Activated B cell treated with CpG ODN at 0.5 μM for 24 hours (primary cell): ENCODE data around the gene COL1A1. TPM values are rescaled to one million over a fixed set of nuclear protein-coding genes. Genes with fewer than 3 reads are reported as not detected.

Experiments
- ATAC-seq: fragments of 200-7000 bp; cut with Tn5 transposase; one replicate; pipeline ENCODE4 v1.10.0; 2021; ENCODE audit warnings: low read depth, mild to moderate bottlenecking, moderate library complexity
- CTCF ChIA-PET: fragments of 350-600 bp; sonication (Branson Sonifier 250); formaldehyde crosslinking; loops from one replicate; lab custom pipeline; 2021; ENCODE audit warnings: antibody characterized with exemption; lab: Charles Lee
- POLR2A ChIA-PET: fragments of 350-600 bp; sonication (Branson Sonifier 250); formaldehyde crosslinking; loops from one replicate; lab custom pipeline; 2021; ENCODE audit warnings: antibody characterized with exemption; lab: Charles Lee
- DNase-seq: peaks from one replicate; pipeline ENCODE4 v3.0.0; 2022
- H3K27ac Mint-ChIP-seq: one replicate; pipeline ENCODE4 v1.8.0; 2020; ENCODE audit warnings: mixed read lengths
- H3K27me3 Mint-ChIP-seq: one replicate; pipeline ENCODE4 v1.8.0; 2021; ENCODE audit warnings: mixed read lengths
- H3K36me3 Mint-ChIP-seq: one replicate; pipeline ENCODE4 v1.8.0; 2021; ENCODE audit warnings: low read depth, mixed read lengths
- H3K4me1 Mint-ChIP-seq: one replicate; pipeline ENCODE4 v1.8.0; 2021; ENCODE audit warnings: mixed read lengths
- H3K4me3 Mint-ChIP-seq: one replicate; pipeline ENCODE4 v1.8.0; 2020; ENCODE audit warnings: mild to moderate bottlenecking, mixed read lengths
- H3K9me3 Mint-ChIP-seq: one replicate; pipeline ENCODE4 v1.8.0; 2020; ENCODE audit warnings: mixed read lengths
- intact Hi-C: fragments of 100-400 bp; cut with micrococcal nuclease; formaldehyde crosslinking; loops from one replicate; pipeline ENCODE4 v1.15.1; 2024
- total RNA-seq: library from RNA; stranded (reverse); gene quantifications from 2 replicates; pipeline ENCODE4 v1.2.3, GENCODE V29; 2022
- TF ChIP-seq, protein P1 (sequence below): fragments of 200-600 bp; IDR thresholded peaks from one replicate; pipeline ENCODE4 v1.8.0; 2022; ENCODE audit warnings: antibody characterized with exemption, mild to moderate bottlenecking

The COL1A1 gene
- total RNA-seq, 1 donor from 2014 or later, result 9.2 TPM

DNA sequence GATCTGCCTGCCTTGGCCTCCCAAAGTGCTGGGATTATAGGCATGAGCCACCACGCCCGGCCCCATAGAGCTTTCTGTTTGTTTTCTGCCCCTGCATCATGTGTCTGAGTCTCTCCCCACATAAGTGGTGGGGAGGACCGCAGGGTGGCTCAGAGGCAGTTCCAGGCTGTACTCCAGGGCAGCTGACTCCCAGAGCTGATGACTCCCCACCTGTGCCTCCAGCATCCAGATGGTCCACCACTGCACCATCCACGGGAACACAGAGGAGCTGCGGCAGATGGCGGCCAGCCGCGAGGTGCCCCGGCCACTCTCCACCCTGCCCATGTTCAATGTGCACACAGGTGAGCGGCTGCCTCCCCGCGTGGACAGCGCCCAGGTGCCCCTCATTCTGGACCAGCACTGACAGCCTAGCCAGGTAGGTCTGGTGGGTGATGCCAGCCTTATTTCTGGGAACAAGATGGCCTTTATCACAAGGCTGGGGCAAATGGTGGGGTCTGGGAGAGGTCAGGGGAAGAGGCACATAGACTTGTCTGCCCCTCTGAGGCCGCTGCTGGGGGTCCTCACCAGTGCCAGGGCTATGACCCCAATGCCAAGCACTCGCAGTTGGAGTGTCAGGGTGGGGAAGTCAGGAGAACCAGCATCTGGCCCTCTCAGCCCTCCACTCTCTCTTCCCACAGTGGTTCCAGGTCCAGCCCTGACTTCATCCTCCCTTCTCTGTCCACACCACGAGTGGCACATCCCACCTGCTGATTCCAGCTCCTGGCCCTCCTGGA, 26.2 kb downstream of the COL1A1 start:
- H3K27me3 Mint-ChIP-seq, result no peaks in the 10 kb centered on the region
- no peak for DNase-seq
- H3K4me1 Mint-ChIP-seq, result peaks cover 12% of the 10 kb centered on the region
- POLR2A ChIA-PET, result no interaction called here
- no peaks in the 10 kb centered on the region for H3K36me3 Mint-ChIP-seq
- H3K27ac Mint-ChIP-seq, result no peak overlapping the region
- ATAC-seq, result no peak
- no peak overlapping the region for H3K4me3 Mint-ChIP-seq
- TF ChIP-seq, protein P1, sequence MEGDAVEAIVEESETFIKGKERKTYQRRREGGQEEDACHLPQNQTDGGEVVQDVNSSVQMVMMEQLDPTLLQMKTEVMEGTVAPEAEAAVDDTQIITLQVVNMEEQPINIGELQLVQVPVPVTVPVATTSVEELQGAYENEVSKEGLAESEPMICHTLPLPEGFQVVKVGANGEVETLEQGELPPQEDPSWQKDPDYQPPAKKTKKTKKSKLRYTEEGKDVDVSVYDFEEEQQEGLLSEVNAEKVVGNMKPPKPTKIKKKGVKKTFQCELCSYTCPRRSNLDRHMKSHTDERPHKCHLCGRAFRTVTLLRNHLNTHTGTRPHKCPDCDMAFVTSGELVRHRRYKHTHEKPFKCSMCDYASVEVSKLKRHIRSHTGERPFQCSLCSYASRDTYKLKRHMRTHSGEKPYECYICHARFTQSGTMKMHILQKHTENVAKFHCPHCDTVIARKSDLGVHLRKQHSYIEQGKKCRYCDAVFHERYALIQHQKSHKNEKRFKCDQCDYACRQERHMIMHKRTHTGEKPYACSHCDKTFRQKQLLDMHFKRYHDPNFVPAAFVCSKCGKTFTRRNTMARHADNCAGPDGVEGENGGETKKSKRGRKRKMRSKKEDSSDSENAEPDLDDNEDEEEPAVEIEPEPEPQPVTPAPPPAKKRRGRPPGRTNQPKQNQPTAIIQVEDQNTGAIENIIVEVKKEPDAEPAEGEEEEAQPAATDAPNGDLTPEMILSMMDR, result no peak
- CTCF ChIA-PET, result interaction anchor here (0.7 kb wide), 1 partner anchor 23 kb away, joined by 4 read pairs; no protein-coding TSS in a partner anchor
- H3K9me3 Mint-ChIP-seq, result no peaks in the 10 kb centered on the region
- intact Hi-C loops, result no loop called here

DNA sequence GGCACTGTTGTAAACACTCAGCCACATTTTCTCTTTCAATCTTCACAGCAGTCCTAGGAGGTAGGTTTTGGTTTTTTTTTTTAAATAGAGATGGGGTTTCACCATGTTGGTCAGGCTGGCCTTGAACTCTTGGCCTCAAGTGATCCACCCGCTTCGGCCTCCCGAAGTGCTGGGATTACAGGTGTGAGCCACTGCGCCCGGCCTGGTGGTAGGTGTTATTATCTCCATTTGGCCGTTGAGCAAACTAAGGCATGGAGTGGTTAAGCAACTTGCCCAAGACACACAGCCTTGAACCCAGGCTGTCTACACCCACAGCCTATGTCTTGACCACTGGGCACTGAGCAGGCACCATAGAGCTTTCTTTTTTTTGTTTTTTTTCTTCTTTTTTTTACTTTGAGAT, 27.0 kb downstream of the COL1A1 start:
- no peak overlapping the region for H3K27ac Mint-ChIP-seq
- TF ChIP-seq, protein P1, result no peak
- intact Hi-C loops, result no loop called here

DNA sequence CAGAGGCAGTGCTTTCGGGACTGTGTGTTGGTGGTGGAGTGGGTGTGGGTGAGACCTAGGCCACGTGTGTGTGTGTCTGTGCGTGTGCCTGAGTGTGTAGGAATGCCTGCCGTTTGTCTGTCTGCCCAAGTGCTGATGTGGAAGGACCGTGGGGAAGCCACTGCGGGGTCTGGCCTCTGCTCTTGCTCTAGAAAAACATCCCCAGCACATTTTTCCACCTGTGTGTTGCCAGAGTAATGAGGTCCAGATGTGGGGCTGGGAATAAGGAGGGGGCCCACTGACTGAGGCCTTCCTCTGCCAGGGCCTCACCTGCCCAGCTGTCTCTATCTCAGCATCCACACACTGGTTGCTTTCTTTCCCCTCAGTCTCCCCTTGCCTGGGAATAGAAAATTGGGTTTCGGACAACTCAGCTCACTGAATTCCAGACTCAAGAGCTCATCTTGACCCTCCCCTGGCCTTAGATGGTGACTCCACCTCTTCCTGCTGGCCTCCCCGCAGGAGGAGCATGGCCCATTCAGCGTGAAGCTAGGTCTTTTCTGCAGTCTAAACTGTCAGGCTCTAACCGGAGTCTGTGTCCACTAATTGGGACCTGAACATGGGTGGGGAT, 28.0 kb downstream of the COL1A1 start:
- no peaks in the 10 kb centered on the region for H3K36me3 Mint-ChIP-seq
- peaks cover 20% of the 10 kb centered on the region for H3K4me1 Mint-ChIP-seq
- ChIA-PET CTCF (interaction anchor here (1.1 kb wide), 1 partner anchor 27 kb away, joined by 3 read pairs; no protein-coding TSS in a partner anchor), POLR2A (no interaction called here)
- H3K9me3 Mint-ChIP-seq, result no peaks in the 10 kb centered on the region
- TF ChIP-seq, protein P1, result no peak
- ATAC-seq (no peak), DNase-seq (no peak)
- H3K4me3 Mint-ChIP-seq, result no peak overlapping the region
- H3K27me3 Mint-ChIP-seq, result no peaks in the 10 kb centered on the region
- intact Hi-C loops, result no loop called here
- no peak overlapping the region for H3K27ac Mint-ChIP-seq

More for the DNA sequence above, 27.0 kb downstream of the COL1A1 start:
- no peak for ATAC-seq
- Mint-ChIP-seq H3K4me1 (peaks cover 12% of the 10 kb centered on the region), H3K27me3 (no peaks in the 10 kb centered on the region), H3K4me3 (no peak overlapping the region), H3K36me3 (no peaks in the 10 kb centered on the region), H3K9me3 (no peaks in the 10 kb centered on the region)
- no peak for DNase-seq
- ChIA-PET POLR2A (no interaction called here), CTCF (interaction anchor here (0.7 to 1.1 kb wide), 2 partner anchors 24 to 28 kb away, joined by 3 to 4 read pairs; no protein-coding TSS in a partner anchor)

DNA sequence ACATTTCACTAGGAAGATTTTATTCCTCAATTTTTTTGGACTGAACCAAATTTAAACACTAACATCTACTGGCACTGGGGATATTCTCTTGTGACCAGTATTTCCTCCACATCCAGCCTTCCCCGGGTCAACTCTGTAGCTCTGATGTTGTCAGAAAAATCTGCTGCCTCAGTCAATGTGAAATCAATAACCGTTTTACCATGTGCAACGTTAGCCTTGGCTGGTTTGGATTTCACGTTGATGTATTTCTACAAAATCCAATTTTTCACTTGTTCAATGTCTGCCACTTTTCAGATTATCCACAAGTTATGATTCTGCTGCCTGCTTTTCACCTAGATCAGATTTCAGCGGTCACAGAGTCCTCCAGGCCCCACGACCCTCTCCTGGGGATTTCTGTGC, 28.5 kb downstream of the COL1A1 start:
- ATAC-seq (no peak), DNase-seq (no peak)
- H3K36me3 Mint-ChIP-seq, result no peaks in the 10 kb centered on the region
- ChIA-PET CTCF (interaction anchor here (1.0 kb wide), 1 partner anchor 25 kb away, joined by 5 read pairs; no protein-coding TSS in a partner anchor), POLR2A (interaction anchor here (0.6 kb wide), 1 partner anchor 429 kb away, joined by 5 read pairs; no protein-coding TSS in a partner anchor)
- H3K4me1 Mint-ChIP-seq, result peaks cover 15% of the 10 kb centered on the region
- intact Hi-C loops, result no loop called here
- no peak overlapping the region for H3K27ac Mint-ChIP-seq
- TF ChIP-seq, protein P1, result no peak
- no peaks in the 10 kb centered on the region for H3K9me3 Mint-ChIP-seq
- H3K4me3 Mint-ChIP-seq, result no peak overlapping the region
- no peaks in the 10 kb centered on the region for H3K27me3 Mint-ChIP-seq

DNA sequence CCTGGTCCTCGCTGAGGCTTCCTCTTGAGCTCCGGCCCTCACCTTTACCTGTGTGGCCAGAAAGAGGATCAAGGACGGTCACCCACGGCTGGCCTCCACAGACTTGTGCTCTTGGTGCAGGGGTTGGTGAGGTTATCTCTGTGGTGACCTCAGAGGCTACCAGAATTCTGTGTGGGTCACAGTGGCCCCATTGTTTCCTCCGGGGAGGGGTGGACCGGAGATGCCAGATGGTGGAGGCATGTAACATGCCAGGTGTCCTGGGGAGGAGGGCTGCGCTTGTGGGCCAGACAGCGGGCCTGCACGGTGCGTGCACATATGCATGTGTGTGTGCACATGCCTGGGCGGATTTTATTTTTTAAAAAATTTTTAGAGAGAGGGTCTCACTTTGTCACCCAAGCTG, 29.3 kb downstream of the COL1A1 start:
- H3K4me3 Mint-ChIP-seq, result no peak overlapping the region
- CTCF ChIA-PET, result interaction anchor here (1.0 to 1.7 kb wide), 2 partner anchors 26 to 28 kb away, joined by 3 to 5 read pairs; no protein-coding TSS in a partner anchor
- no peaks in the 10 kb centered on the region for H3K27me3 Mint-ChIP-seq
- peaks cover 15% of the 10 kb centered on the region for H3K4me1 Mint-ChIP-seq
- H3K27ac Mint-ChIP-seq, result no peak overlapping the region
- TF ChIP-seq, protein P1, result no peak
- no peaks in the 10 kb centered on the region for H3K36me3 Mint-ChIP-seq
- POLR2A ChIA-PET, result interaction anchor here (0.6 kb wide), 1 partner anchor 429 kb away, joined by 5 read pairs; no protein-coding TSS in a partner anchor
- H3K9me3 Mint-ChIP-seq, result no peaks in the 10 kb centered on the region
- DNase-seq (no peak), ATAC-seq (no peak)
- intact Hi-C loops, result no loop called here
